ENCODE measurements around the gene BTBD8.

The BTBD8 gene

DNA sequence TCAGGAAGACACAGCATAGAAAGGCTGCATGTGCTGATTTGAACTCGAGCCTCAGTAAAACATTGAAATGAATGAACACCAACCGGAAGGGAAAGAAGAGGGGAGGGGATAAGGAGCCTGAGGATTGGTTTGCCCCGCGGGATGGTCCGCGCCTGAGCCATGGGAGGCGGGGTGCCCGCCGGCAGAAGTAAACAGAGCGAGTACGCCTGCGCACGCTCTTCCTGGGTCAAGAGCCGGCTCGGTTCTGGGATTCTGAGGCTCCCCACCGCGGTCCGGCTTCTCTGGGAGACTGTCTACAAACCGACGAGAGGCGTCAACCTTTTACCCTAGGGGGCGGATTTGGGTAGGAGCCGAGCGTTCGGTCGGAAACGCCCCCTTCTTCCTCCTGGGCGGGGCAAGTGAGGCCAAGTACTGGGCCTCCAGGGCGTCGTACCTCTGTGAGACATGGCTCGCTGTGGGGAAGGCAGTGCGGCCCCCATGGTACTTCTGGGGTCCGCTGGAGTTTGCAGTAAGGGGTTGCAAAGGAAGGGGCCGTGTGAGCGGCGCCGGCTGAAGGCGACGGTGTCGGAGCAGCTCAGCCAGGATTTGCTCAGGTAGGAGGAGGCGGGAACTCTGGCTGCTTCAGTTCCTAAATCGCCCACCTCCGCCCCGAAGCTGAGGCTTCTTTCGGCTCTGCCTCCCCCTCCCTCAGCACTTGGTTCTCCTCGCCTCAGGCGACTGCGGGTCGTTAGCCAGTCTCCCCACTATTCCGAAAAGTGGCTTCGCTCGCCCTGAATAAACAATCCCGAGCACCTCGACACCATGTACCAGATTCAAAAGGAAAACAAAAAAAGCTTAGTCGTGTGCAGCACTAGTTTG, at the start of gene BTBD8:
BTBD8 (plus strand) TSS at position 218 of the 858 bp plus-strand sequence; CDS start at position 445, 227 bp downstream.
- Histone ChIP-seq H3K27ac (peak within 1 kb of the TSS; percentile 46 to 81 (median 66); a peak in 21 of 22 replicates), H3K9me3 (replicated peaks in 1 of 11) (peaks cover 16 to 27% (median 21%) of the 10 kb centered on the region in 11 experiments), H4K20me1 (no peaks in the 10 kb centered on the region), H3K4me1 (peaks cover 0 to 15% (median 8%) of the 10 kb centered on the region in 10 experiments; a peak in 12 of 20 replicates), H3K4me3 (peak within 1 kb of the TSS; percentile 65 to 81 (median 72)), H3K27me3 (no peaks in the 10 kb centered on the region), H3K36me3 (peaks cover 0 to 9% (median 1%) of the 10 kb centered on the region in 11 experiments; a peak in 5 of 22 replicates), H3K4me2 (peak within 1 kb of the TSS; percentile 64 to 89 (median 81)), H3K9ac (peak within 1 kb of the TSS; percentile 70 to 89 (median 78))
- TF ChIP-seq Cebpa-rat (IDR thresholded peaks at IDR 0.05), result no peak

GRCh38 chr1:92030656-92031107, 49.5 kb upstream of the BTBD8 start:
- TF ChIP-seq Cebpa-rat (IDR thresholded peaks at IDR 0.05), result no peak
- H4K20me1 ChIP-seq, result no peaks in the 10 kb centered on the region
- H3K9ac ChIP-seq, result no peak overlapping the region; a peak in 1 of 22 replicates
- no peaks in the 10 kb centered on the region for H3K36me3 ChIP-seq
- H3K9me3 ChIP-seq (replicated peaks in 1 of 11), result peaks cover 6 to 37% (median 24%) of the 10 kb centered on the region in 11 experiments; a peak in 20 of 22 replicates
- peaks cover 14 to 18% (median 17%) of the 10 kb centered on the region in 10 experiments; a peak in 19 of 20 replicates for H3K4me1 ChIP-seq
- peak overlapping the region in 6 of 10 experiments; percentile 58 to 67 (median 62); a peak in 9 of 20 replicates for H3K4me3 ChIP-seq
- peaks cover 37 to 55% (median 53%) of the 10 kb centered on the region in 11 experiments for H3K27me3 ChIP-seq
- H3K27ac ChIP-seq, result no peak overlapping the region
- peak overlapping the region; percentile 91 to 99 (median 95) for H3K4me2 ChIP-seq

DNA sequence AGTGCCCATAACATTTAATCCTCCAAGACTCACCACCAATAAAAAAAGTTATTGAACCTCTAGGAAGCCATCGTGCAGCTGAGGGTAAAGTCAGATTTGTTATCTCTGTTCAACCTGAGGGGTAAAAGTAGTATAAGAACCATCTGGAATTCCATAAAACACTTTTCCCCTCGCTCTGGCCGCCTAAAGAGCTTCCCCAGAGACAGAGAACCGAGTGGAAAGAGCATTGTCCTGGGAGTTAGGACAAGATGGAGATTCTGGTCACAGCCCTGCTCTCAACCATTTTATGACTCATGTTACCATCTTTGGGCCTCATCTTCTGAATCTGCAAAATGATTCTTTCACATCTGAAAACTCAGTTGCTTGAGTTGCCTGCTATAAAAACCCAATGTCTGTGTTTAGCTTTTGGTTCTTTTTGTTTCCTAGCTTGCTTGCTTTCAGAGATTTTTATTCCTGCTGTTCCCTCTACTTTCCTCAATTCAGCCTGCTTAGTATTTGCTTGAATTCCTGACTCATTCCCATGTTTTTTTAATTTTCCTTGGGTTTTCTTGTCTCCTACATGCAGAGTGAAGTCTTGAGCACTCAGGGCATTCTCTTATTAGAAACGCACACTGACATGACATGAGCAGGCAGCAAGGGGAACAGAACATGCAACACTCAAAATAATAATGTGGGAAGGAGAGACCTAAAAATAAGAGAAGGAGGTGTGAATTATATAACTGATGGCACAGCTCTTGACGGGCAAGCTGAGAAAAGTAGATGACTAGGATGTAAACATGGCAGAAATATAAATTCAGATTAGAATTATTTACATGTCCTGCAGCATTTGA, 48.6 kb upstream of the BTBD8 start:
- no peak overlapping the region for H3K4me3 ChIP-seq
- H3K4me1 ChIP-seq, result peaks cover 14 to 18% (median 17%) of the 10 kb centered on the region in 10 experiments; a peak in 19 of 20 replicates
- H4K20me1 ChIP-seq, result no peaks in the 10 kb centered on the region
- no peak overlapping the region for H3K9ac ChIP-seq
- peaks cover 0 to 31% (median 16%) of the 10 kb centered on the region in 11 experiments; a peak in 15 of 22 replicates for H3K9me3 ChIP-seq (replicated peaks in 1 of 11)
- H3K4me2 ChIP-seq, result peak overlapping the region in 4 of 11 experiments; percentile 94 to 99 (median 98); a peak in 4 of 22 replicates
- H3K27ac ChIP-seq, result no peak overlapping the region
- H3K27me3 ChIP-seq, result peaks cover 37 to 55% (median 53%) of the 10 kb centered on the region in 11 experiments
- no peaks in the 10 kb centered on the region for H3K36me3 ChIP-seq
- no peak for TF ChIP-seq Cebpa-rat (IDR thresholded peaks at IDR 0.05)

DNA sequence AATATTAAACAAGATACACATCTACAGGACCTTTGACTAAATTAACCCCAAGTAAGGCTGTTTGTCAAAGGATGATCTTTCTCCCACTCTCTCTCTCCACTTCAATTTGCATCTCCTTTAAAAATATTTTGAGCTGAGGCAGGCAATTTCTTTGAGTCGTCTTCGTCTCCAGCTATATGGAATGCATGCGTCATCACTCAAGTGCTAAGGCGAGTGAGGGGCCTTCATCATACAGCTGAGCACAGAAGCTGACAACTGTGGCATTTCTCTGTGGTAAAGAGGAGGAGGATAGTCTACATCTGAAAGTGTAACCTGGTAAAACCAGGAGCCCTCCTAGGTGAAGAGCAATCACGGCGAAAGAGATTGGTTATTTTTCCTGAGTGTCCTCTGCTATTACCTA, 42.7 kb upstream of the BTBD8 start:
- no peak overlapping the region for H3K4me3 ChIP-seq
- no peak overlapping the region for H3K4me2 ChIP-seq
- H3K9me3 ChIP-seq (replicated peaks in 1 of 11), result no peaks in the 10 kb centered on the region
- no peaks in the 10 kb centered on the region for H3K4me1 ChIP-seq
- H4K20me1 ChIP-seq, result no peaks in the 10 kb centered on the region
- H3K27ac ChIP-seq, result no peak overlapping the region
- no peak for TF ChIP-seq Cebpa-rat (IDR thresholded peaks at IDR 0.05)
- no peaks in the 10 kb centered on the region for H3K36me3 ChIP-seq
- no peak overlapping the region for H3K9ac ChIP-seq
- peaks cover 0 to 8% (median 6%) of the 10 kb centered on the region in 11 experiments; a peak in 14 of 22 replicates for H3K27me3 ChIP-seq

DNA sequence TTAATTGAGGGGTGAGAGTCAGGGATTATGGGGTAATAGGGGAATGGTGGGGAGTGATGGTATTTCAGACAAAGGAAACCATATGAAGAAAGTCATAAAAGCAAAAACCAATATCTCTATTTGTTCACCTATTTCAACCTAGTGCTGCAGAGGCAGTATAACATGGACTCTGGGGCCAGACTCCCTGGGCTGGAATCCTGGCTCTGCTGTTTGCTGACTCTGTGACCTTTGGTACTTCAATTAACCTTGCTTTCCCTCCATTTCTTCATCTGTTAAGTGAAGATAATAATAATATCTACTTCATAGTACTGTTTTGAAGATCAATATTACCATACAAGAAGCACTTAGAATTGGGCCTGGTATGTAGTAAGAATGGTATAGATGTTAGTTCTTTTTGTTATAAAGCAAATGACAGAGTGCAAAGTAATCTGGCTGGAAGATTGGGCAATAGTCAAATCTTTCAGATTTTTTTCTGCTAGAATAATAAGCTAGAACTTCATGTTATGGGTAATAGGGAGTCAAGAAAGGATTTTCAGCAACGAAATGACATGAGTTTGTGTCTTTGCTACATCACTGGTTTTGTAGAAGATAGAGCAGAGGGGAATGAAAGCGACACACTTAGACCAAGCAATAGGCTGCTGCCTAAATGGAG, 41.3 kb upstream of the BTBD8 start:
- Histone ChIP-seq H3K9ac (no peak overlapping the region), H3K27me3 (no peaks in the 10 kb centered on the region), H3K36me3 (no peaks in the 10 kb centered on the region), H3K27ac (no peak overlapping the region), H3K4me2 (no peak overlapping the region), H3K4me3 (no peak overlapping the region), H4K20me1 (no peaks in the 10 kb centered on the region), H3K4me1 (no peaks in the 10 kb centered on the region), H3K9me3 (replicated peaks in 1 of 11) (no peaks in the 10 kb centered on the region)
- TF ChIP-seq Cebpa-rat (IDR thresholded peaks at IDR 0.05), result no peak

DNA sequence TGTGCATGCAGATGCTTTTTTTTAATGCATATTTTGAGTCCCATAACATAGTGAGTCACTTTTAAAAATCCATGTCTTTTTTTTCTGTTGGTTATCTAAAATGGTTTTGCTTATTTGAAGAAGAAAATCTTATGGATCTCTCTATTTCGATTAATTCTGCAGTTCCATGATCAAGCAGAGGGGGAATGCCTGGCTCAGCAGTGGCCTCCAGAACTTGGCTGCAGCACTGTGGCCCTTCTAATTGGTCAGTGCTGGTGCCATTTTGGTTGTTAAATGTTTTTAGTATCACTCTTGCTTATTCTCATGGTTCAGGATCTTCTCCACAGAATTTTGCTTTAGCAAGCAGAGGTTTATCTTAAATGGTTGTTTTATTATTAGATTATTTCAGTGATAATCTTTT, 39.2 kb upstream of the BTBD8 start:
- H3K4me3 ChIP-seq, result no peak overlapping the region
- TF ChIP-seq Cebpa-rat (IDR thresholded peaks at IDR 0.05), result no peak
- H3K4me2 ChIP-seq, result no peak overlapping the region
- H3K27me3 ChIP-seq, result no peaks in the 10 kb centered on the region
- H3K36me3 ChIP-seq, result no peaks in the 10 kb centered on the region
- H3K9ac ChIP-seq, result no peak overlapping the region
- no peak overlapping the region for H3K27ac ChIP-seq
- H3K4me1 ChIP-seq, result no peaks in the 10 kb centered on the region
- H3K9me3 ChIP-seq (replicated peaks in 1 of 11), result no peaks in the 10 kb centered on the region
- H4K20me1 ChIP-seq, result no peaks in the 10 kb centered on the region

GRCh38 chr1:92043621-92044020, 36.5 kb upstream of the BTBD8 start:
- TF ChIP-seq Cebpa-rat (IDR thresholded peaks at IDR 0.05), result no peak
- no peak overlapping the region for H3K9ac ChIP-seq

GRCh38 chr1:92045766-92046495, 34.2 kb upstream of the BTBD8 start:
- Histone ChIP-seq H3K27me3 (no peaks in the 10 kb centered on the region), H4K20me1 (no peaks in the 10 kb centered on the region), H3K9ac (no peak overlapping the region), H3K4me2 (no peak overlapping the region), H3K9me3 (replicated peaks in 1 of 11) (no peaks in the 10 kb centered on the region), H3K4me1 (no peaks in the 10 kb centered on the region), H3K36me3 (no peaks in the 10 kb centered on the region), H3K4me3 (no peak overlapping the region), H3K27ac (no peak overlapping the region)
- no peak for TF ChIP-seq Cebpa-rat (IDR thresholded peaks at IDR 0.05)

More at GRCh38 chr1:92043621-92044020, 36.5 kb upstream of the BTBD8 start:
- no peaks in the 10 kb centered on the region for H4K20me1 ChIP-seq
- H3K4me1 ChIP-seq, result no peaks in the 10 kb centered on the region
- H3K36me3 ChIP-seq, result no peaks in the 10 kb centered on the region
- H3K4me2 ChIP-seq, result no peak overlapping the region
- H3K27ac ChIP-seq, result no peak overlapping the region
- H3K27me3 ChIP-seq, result no peaks in the 10 kb centered on the region
- no peak overlapping the region for H3K4me3 ChIP-seq
- H3K9me3 ChIP-seq (replicated peaks in 1 of 11), result no peaks in the 10 kb centered on the region

All from BLaER1 treated with 17β-estradiol and CSF1 and Interleukin-3, amounts not matched to agents 10 nM and 100 nM (cell line).